HG03095 (cell line): ENCODE results near the gene PGBD2.
"Not testable (repeated sequence)": the region's sequence is repeated elsewhere in the genome, so short reads cannot be mapped to it uniquely, and the experiment has no call there.

ENCODE experiments used
- ATAC-seq: cut with Tn5 transposase; IDR thresholded peaks from one replicate; pipeline ENCODE4 v1.9.1; 2021; ENCODE audit warnings: moderate library complexity; ENCODE audit not compliant: unreplicated experiment

PGBD2 gene

GRCh38 chr1:248889914-248890243, 16.2 kb upstream of the PGBD2 start:
- not testable (repeated sequence) for ATAC-seq

GRCh38 chr1:248890549-248891498, 15.2 kb upstream of the PGBD2 start:
- ATAC-seq: no peak

- ATAC-seq: no peak
Measured at GRCh38 chr1:248891758-248892157, 14.3 kb upstream of the PGBD2 start.

- no peak for ATAC-seq
Measured at GRCh38 chr1:248892590-248892989, 13.4 kb upstream of the PGBD2 start.

- ATAC-seq: no peak
Measured at GRCh38 chr1:248894837-248895236, 11.2 kb upstream of the PGBD2 start.

GRCh38 chr1:248897412-248898337, 8.4 kb upstream of the PGBD2 start:
- ATAC-seq: no peak

- ATAC-seq: no peak
Measured at GRCh38 chr1:248900637-248901036, 5.4 kb upstream of the PGBD2 start.

GRCh38 chr1:248901578-248901977, 4.5 kb upstream of the PGBD2 start:
- ATAC-seq: no peak

GRCh38 chr1:248904437-248905216, 1.4 kb upstream of the PGBD2 start:
- ATAC-seq: no peak

GRCh38 chr1:248905662-248906008, 400 bp upstream of the PGBD2 start:
- no peak for ATAC-seq

- peak; percentile 18 for ATAC-seq
Measured at GRCh38 chr1:248906753-248907661, 972 bp downstream of the PGBD2 start.

GRCh38 chr1:248910761-248911160, 4.7 kb downstream of the PGBD2 start:
- no peak for ATAC-seq

GRCh38 chr1:248913933-248914332, 7.9 kb downstream of the PGBD2 start:
- no peak for ATAC-seq

GRCh38 chr1:248914796-248915381, 8.9 kb downstream of the PGBD2 start:
- ATAC-seq: no peak

- no peak for ATAC-seq
Measured at GRCh38 chr1:248918131-248918530, 12.1 kb downstream of the PGBD2 start.

GRCh38 chr1:248923352-248924338, 17.6 kb downstream of the PGBD2 start:
- ATAC-seq: no peak

GRCh38 chr1:248924696-248925532, 18.9 kb downstream of the PGBD2 start:
- ATAC-seq: peak; percentile 89

GRCh38 chr1:248925859-248926258, 19.8 kb downstream of the PGBD2 start:
- ATAC-seq: not testable (repeated sequence)
